GM19238 (cell line): ENCODE data around the gene IL34.
"Not testable (repeated sequence)": the region's sequence is repeated elsewhere in the genome, so short reads cannot be mapped to it uniquely, and the experiment has no call there.

ENCODE experiments used
- DNase-seq: peaks from one replicate; pipeline ENCODE4 v3.0.0; 2011; ENCODE audit warnings: low spot score; ENCODE audit not compliant: insufficient read length

IL34 gene

GRCh38 chr16:70656712-70657263, 10.4 kb downstream of the IL34 start:
- no peak for DNase-seq

GRCh38 chr16:70657956-70658355, 11.6 kb downstream of the IL34 start:
- no peak for DNase-seq

DNA sequence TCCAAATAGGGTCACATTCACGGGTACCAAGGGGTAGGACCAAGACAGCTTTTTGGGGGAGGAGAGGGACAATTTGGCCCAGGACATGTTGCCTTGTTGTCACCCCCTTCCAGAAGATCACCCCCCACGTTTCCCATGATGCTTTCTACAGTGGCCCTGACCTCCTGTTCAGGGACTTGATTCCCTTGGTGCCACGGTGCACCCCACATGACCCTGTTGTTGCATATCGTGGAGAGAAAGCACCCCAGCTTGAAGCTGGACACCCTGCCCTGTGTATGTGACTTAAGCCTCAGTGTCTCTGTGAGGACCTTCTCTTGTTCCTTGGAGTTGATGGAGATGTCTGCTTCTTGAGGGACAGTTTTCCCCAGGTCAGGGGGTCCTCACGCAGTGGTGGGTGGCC, 12.6 kb downstream of the IL34 start:
- DNase-seq, result no peak

DNA sequence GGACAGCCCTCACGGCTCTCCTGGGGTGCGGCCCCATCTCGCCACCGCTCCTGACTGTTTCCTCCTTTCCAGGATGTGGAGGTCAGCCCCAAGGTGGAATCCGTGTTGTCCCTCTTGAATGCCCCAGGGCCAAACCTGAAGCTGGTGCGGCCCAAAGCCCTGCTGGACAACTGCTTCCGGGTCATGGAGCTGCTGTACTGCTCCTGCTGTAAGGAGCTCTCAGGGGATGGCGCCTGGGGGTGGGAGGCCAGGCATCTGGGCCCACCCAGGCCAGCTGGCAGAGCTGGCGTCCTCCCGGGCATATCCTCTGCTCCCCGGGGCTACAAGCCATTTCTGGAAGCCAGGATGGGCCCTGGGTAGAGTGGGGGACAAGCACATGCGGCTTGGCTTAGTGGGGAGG, 13.2 kb downstream of the IL34 start:
- no peak for DNase-seq

- no peak for DNase-seq
Observed at GRCh38 chr16:70659953-70660671, 13.8 kb downstream of the IL34 start.

- no peak for DNase-seq
Observed at GRCh38 chr16:70660672-70661350, 14.5 kb downstream of the IL34 start.

- DNase-seq, result no peak
Observed at GRCh38 chr16:70661534-70661917, 15.2 kb downstream of the IL34 start.

DNA sequence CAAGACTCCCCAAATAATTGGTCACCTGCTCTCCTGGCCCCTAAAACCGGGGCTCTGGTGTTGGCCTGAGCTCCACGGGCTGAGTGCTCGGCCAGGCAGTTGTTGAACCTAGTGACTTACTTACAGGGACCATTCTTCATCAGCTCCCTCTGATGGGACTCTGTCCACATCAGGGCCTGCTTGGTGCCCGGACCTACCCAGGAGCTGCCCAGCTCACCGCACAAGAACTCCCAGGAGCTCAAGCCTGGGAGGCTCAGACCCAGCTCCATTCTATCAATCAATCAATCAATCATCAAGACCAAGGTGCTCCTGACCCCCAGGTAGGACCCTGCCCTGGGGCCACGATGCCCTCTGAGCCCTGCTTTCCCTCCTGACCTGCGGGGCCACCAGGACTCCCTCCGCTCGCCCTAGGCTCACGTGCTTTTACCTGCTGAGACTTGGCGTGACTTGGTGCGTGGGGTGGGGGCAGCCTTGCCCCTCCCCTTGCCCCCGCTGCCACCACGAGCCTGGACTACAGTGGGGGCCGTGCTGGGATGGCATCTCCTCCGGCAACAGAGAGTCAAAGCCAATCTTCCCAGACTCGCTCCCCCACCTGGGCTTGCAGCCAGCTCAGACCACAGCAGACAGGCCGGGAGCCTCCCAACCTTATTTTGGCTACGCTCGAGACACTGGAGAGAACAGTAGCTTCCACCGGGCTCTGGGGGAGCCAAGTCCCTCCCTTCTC, 15.7 kb downstream of the IL34 start:
- DNase-seq, result no peak

GRCh38 chr16:70662991-70663523, 16.7 kb downstream of the IL34 start:
- DNase-seq, result no peak

- no peak for DNase-seq
Observed at GRCh38 chr16:70663524-70664324, 17.4 kb downstream of the IL34 start.

GRCh38 chr16:70664325-70665112, 18.2 kb downstream of the IL34 start:
- no peak for DNase-seq

DNA sequence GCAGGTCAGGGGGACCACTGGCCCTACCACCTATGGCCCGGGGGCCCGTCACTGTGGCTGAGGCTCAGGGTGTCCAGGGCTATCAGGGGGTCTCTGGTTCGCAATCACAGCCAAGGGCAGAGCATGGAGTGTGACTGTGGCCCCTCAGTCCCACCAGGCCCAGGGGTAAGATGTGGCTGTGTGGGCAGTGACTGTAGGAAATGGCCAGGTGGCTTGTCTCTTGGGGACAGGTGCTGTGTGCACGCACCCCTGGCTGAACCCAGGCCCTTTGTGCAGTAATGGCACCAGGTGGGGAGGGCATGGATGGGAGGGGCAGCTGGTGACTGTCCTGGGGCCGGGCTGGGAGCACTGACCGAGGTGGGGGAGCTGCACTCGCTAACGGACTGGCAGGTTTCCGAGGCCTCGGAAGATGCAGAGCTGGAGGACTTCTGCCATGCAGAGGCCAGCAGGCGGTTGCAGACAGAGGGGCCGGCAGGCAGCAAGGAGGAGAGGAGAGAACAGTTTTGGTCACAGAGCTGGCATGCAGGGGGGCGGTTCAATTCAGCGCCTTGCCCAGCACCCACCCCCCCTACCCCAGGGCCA, 18.8 kb downstream of the IL34 start:
- DNase-seq, result no peak

- DNase-seq, result no peak
Observed at GRCh38 chr16:70665806-70666735, 19.7 kb downstream of the IL34 start.

DNA sequence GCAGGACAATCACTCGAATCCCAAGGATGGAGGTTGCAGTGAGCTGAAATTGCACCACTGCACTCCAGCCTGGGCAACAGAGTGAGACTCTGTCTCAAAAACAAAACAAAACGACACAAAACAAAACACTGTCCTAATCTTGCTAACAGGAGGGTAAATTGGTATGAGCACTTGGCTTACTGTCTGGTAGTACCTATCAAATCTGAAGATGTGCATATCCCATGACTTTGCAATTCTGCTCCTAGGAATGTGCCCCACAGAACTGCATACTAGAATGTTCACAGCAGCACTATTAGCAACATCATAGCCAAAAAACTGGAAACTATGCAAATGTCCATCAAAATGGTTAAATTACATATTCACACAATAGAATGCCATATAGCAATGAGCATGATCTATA, 23.8 kb downstream of the IL34 start:
- no peak for DNase-seq

DNA sequence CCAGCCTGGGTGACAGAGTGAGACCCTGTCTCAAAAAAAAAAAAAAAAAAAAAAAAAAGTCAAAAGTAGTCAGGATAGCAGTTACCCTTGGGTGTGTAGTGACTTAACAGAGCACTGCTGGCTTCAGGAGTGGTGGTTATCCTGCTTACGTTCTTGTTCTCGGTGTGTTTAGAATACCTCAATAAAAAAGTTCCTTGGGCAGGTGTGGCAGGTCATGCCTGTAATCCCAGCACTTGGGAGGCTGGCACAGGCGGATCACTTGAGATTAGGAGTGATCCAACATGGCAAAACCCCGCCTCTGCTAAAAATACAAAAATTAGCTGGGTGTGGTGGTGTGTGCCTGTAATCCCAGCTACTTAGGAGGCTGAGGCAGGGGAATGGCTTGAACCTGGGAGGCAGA, 24.6 kb downstream of the IL34 start:
- DNase-seq, result not testable (repeated sequence)

GRCh38 chr16:70674221-70675014, 28.1 kb downstream of the IL34 start:
- DNase-seq, result no peak

DNA sequence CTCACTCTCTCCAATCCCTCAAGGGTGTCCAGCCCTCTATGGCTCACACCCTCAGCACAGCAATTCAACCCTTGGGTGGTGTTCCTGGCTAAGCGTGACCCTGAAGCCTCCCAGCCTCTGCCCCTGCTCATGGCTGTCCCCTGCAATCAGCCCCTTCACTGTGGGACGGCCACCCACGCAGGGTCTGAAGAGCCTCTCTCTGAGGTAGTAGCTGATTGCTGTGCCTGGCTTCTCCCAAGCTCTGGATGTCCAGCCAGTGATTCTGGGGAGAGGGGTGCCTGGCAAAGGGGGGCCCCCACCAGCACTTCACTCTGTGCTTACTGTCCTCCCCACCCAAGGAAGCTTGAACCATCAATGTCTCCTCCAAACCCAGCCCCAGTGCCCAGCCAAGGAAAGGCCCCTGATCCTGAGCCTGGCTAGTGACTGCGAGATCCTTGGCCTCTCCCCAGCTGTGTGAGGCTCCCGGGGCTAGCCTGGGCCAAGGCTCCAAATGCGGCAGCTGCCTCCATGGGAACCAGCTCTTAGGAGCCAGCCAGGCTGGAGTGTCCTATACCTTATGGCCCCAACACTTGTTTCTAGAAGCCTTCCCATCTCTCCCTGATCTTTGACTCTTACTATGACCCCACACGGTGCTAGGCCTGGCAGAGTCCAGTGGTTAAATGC, 29.6 kb downstream of the IL34 start:
- no peak for DNase-seq
